GM19240 (cell line): ENCODE measurements around the gene SMAD3.

Source experiments
- DNase-seq: peaks from one replicate; pipeline ENCODE4 v3.0.0; 2011; ENCODE audit warnings: low spot score; ENCODE audit not compliant: insufficient read length

SMAD3 gene

GRCh38 chr15:67035886-67036285, 29.5 kb upstream of the SMAD3 start:
- DNase-seq: no peak

- DNase-seq: no peak
Observed at GRCh38 chr15:67036775-67037555, 28.4 kb upstream of the SMAD3 start.

GRCh38 chr15:67037694-67038093, 27.7 kb upstream of the SMAD3 start:
- no peak for DNase-seq

GRCh38 chr15:67038736-67039135, 26.7 kb upstream of the SMAD3 start:
- no peak for DNase-seq

GRCh38 chr15:67039384-67040075, 25.9 kb upstream of the SMAD3 start:
- no peak for DNase-seq

GRCh38 chr15:67040277-67040676, 25.1 kb upstream of the SMAD3 start:
- DNase-seq: no peak

- DNase-seq: no peak
Observed at GRCh38 chr15:67042551-67043142, 22.8 kb upstream of the SMAD3 start.

- no peak for DNase-seq
Observed at GRCh38 chr15:67043939-67044771, 21.2 kb upstream of the SMAD3 start.

GRCh38 chr15:67047149-67047661, 18.2 kb upstream of the SMAD3 start:
- DNase-seq: no peak

GRCh38 chr15:67048281-67049279, 16.8 kb upstream of the SMAD3 start:
- DNase-seq: no peak

GRCh38 chr15:67049351-67050044, 15.9 kb upstream of the SMAD3 start:
- no peak for DNase-seq

GRCh38 chr15:67050062-67050461, 15.3 kb upstream of the SMAD3 start:
- no peak for DNase-seq

GRCh38 chr15:67050522-67051087, 14.8 kb upstream of the SMAD3 start:
- no peak for DNase-seq

- DNase-seq: no peak
Observed at GRCh38 chr15:67051088-67052045, 14.0 kb upstream of the SMAD3 start.

GRCh38 chr15:67054676-67055075, 10.7 kb upstream of the SMAD3 start:
- no peak for DNase-seq

GRCh38 chr15:67059127-67059553, 6.3 kb upstream of the SMAD3 start:
- no peak for DNase-seq

GRCh38 chr15:67061811-67062368, 3.5 kb upstream of the SMAD3 start:
- no peak for DNase-seq
